ENCODE results near the gene HTRA3. TPM values are rescaled to one million over a fixed set of nuclear protein-coding genes. Genes with fewer than 3 reads are reported as not detected.

HTRA3 gene
- total and polyA plus RNA-seq, 2 of the 8 experiments (the other 6 are each of a cell fraction or from before 2014, with no cell fraction given), result 3.2 to 5.8 TPM

- no peak for TF ChIP-seq CTCF (IDR thresholded peaks at IDR 0.05; ENCODE audit: control extremely low read depth in 1 of 3, insufficient read depth in 1 of 3, low read depth in 1 of 3, low read length in 3 of 3)
- TF ChIP-seq TAF7 (optimal IDR thresholded peaks at IDR 0.05; ENCODE audit: borderline replicate concordance, low read depth, low read length), result no peak
- TF ChIP-seq ASH2L (IDR thresholded peaks at IDR 0.05; ENCODE audit: low read length), result no peak
- no peak for TF ChIP-seq ATF2 (IDR thresholded peaks at IDR 0.05; ENCODE audit: low read length)
Observed at GRCh38 chr4:8280876-8281440, 11.4 kb downstream of the HTRA3 start (continued).

Measured in H1 (cell line).